Cardiac septum (tissue), 1 donor: ENCODE results near the gene LTBR. TPM values are rescaled to one million over a fixed set of nuclear protein-coding genes. Genes with fewer than 3 reads are reported as not detected.
"Not testable (repeated sequence)": the region's sequence is repeated elsewhere in the genome, so short reads cannot be mapped to it uniquely, and the experiment has no call there.

Experiments
- DNase-seq: peaks from one replicate; pipeline ENCODE4 v3.0.0-alpha.2; 2020; ENCODE audit warnings: low spot score
- intact Hi-C: fragments of 100-400 bp; cut with DNase I; formaldehyde crosslinking; loops from one replicate; pipeline ENCODE4 v1.14.0; 2022
- total RNA-seq: library from RNA; stranded (reverse); fragmentation: NEBNext Ultra II Directional; extraction: Animal tissue kit (Norgen Biotek cat#: 25700); gene quantifications from one replicate; pipeline ENCODE4 v1.2.1, GENCODE V29; 2021
- donor health status: DM: no; HTN: no; CAD: no.

Gene LTBR
- total RNA-seq, 1 donor from 2014 or later: 29.4 TPM

DNA sequence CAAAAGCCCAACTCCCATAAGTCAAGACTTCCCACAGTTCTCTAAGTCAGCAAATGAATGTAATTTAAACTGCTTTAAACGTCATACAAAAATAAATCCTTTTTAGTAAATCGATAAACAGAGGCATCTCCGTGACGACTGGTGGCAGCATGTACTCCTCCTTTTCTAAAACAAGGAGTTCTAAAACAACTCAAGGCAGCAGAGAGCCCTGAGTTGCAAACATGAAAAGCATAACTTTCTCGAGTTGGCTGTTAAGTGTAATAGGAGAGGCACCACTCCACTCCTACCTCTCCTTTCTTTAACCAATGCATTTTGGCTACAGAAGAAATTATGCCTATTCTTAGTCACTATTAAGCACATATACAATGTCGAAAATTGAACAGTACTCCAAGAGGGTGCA, 22.0 kb downstream of the LTBR start:
- no peak for DNase-seq
- intact Hi-C loops: no loop called here

DNA sequence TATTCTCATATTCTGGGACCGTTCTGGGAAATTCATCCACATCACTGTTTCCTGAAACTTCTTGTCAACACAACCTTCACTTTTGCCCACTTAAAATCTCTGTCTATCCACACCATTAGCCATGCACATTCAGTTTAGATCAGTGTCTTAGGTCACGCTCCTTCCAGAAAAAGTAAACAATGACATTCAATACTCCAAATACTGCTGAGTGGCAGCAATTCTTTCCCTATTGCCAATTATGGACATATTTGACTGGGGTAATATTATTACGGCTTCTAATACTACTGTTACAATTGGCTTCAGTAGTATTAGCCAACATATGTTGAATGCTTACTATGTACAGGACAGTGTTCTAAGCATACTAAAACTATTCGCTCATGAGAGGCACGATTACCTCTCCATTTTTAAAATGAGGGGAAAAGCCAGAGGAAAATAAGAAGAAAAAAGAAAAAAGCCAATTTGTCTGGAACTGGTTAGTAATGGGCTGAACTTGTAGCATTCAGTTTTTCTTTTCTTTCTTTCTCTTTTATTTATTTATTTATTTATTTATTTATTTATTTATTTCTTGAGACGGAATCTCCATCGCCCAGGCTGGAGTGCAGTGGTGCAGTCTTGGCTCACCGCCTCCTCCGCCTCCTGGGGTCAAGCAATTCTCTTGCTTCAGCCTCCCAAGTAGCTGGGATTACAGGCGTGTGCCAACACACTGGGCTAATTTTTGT, 23.4 kb downstream of the LTBR start:
- DNase-seq: no peak
- intact Hi-C loops: no loop called here

DNA sequence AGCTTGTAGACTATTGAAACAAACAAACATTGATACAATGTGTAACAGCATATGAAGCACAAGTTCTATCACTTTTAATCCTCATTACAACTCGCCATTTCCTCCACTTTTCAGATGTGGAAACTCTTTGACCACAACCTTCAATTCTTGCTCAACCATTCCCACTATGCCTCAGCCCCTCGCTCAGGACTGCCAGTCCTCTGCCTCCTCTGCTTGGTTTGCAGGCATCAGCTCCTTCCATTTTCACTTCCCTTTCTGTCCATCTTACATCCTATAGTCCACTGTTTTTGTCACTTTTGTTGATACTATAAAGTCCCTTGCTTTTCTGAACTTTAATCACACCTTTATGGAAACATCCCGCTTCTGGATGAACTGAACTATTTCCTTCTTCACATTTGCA, 32.6 kb downstream of the LTBR start:
- no peak for DNase-seq
- intact Hi-C loops: no loop called here

DNA sequence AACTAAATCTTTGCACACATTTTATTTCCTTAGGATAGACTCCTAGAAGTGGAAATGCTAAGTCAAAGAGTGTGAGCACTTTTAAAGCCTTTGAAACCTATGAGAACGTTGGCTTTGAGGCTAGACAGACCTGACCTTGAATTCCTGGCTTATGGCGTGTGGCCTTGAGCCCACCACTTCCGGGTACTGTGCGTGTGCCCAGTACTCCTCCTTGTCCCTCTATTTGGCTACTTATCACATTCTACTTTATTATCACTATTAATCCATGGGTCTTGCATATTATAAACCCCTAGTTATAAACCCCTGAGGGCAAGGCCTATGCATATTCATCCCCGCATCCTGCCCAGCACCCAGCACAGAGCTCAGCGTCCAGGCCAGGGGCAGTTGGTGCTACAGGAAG, 34.8 kb downstream of the LTBR start:
- DNase-seq: no peak
- intact Hi-C loops: no loop called here

DNA sequence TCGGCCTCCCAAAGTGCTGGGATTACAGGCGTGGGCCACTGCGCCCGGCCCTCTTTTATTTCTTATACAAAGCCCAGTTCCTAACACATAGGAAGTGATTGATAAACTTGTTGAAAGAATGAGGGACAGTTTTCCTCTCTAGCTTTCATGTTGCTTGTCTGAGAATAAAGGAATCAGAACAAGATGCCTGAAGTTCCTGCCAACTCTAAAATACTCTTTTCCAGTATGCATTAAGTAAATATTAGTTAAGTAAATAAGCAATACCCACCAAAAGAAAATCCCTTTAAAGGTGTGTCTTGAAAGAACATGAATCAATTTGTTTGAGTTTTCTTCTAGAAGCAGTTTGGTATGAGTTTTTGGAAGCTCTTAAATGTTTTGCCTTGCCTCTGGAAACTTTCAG, 36.4 kb downstream of the LTBR start:
- no peak for DNase-seq
- intact Hi-C loops: loop anchor here (5.0 kb wide), 1 partner anchor 132 kb away; no protein-coding TSS in a partner anchor

DNA sequence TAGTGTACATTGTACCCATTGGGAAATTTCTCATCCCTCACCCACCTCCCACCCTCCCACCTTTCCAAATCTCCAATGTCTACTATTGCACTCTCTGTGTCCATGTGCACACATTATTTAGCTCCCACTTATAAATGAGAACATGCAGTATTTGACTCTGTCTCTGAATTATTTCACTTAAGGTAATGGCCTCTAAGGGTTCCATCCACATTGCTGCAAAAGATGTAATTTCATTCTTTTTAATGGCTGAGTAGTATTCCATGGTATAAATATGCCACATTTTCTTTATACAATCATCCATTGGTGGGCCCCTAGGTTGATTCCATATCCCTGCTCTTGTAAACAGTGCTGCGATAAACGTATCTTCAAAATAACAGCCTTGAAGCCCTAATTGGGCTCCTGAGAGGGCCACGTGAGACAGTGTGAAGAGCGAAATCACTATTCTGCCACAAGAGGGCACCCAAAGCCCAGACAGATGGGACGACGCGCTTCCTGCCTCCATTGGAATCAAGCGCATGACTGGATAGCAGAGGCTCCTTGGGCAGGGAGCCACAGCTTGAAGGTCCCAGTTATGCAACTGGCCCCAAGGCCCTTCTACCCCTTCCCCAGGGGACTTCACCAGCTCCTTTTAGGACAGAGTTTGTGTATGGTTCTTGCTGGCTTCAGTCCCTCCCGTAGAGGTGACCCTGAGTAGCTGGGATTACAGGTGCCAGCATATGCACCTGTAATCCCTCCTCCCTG, 39.5 kb downstream of the LTBR start:
- peak; percentile 91 for DNase-seq
- intact Hi-C loops: loop anchor here (1.0 to 5.0 kb wide), 4 partner anchors 41 to 129 kb away; no protein-coding TSS in a partner anchor

DNA sequence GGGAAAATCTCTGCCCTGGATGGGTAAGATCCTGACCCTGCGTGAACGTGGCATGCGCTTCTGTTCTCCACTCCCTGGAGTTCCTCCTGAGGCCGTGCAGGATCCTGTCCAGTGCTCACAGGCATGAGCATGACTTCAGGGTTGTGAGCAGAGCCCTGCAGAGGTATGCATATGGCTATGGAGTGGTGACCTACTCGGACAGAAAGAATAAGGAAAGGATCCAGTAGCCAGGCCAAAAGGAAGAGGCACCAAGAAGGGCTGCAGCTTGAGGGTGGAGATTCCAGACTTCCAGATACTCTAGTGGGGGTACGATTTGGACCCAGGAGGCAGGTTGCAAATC, 40.0 kb downstream of the LTBR start:
- intact Hi-C loops: loop anchor here (5.0 kb wide), 1 partner anchor 128 kb away; no protein-coding TSS in a partner anchor
- DNase-seq: no peak

DNA sequence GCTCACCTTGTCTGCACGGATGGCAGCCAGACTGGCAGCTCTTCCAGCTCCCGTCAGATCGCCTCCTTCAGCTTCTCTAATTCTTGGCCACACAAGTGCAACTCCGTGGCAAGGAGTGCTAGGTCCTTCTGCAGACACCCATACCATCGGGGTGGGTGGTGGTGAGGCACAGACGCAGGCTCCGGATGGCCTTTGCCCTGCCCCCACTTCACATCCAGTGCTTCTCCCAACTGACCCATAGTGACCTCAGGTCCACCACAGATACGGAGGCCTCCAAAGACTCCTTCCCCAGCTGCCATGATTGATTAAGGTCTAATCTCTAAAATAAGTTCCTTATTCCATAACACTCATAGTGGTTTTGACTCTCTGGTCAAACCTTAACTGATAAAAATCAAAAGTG, 40.9 kb downstream of the LTBR start:
- no peak for DNase-seq
- intact Hi-C loops: loop anchor here (5.0 kb wide), 1 partner anchor 127 kb away; no protein-coding TSS in a partner anchor

DNA sequence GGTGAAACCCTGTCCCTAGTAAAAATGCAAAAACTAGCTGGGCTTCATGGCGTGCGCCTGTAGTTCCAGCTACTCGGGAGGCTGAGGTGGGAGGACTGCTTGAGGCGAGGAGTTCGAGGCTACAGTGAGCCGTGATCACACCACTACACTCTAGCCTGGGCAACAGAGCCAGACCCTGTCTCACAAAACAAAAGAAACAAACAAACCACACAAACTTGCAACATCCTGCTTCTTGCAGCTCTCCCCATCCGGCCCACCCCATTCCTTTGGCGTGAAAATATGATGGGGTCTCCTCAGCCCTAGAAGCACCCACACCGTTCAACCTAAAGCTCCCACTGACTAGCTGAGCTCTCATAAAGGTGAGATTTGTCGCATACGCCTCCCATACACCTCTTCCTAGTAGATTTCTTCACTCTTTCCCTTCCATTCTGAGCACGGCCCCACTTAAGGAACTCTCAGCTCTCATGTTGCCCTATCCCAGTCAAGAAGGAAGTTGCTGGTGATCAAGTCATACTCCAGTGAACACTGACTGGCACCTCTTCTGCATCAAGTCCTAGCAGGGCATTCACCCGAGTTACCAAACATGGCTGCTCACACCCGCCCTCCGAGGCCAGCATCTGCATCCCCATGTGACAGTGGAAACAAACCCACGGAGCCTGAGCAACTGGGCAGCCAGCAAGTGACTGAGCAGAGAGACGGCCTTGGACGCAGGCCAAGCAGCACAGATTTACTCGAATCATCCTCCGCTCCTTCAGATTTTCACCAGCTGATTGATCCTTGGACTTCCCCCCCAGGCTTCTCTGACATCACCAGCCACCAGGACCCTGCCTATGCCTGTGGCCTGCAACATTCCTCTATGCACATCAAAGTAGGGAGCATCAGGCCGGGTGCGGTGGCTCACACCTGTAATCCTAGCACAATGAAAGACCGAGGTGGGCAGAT, 41.9 kb downstream of the LTBR start:
- no peak for DNase-seq
- intact Hi-C loops: no loop called here

DNA sequence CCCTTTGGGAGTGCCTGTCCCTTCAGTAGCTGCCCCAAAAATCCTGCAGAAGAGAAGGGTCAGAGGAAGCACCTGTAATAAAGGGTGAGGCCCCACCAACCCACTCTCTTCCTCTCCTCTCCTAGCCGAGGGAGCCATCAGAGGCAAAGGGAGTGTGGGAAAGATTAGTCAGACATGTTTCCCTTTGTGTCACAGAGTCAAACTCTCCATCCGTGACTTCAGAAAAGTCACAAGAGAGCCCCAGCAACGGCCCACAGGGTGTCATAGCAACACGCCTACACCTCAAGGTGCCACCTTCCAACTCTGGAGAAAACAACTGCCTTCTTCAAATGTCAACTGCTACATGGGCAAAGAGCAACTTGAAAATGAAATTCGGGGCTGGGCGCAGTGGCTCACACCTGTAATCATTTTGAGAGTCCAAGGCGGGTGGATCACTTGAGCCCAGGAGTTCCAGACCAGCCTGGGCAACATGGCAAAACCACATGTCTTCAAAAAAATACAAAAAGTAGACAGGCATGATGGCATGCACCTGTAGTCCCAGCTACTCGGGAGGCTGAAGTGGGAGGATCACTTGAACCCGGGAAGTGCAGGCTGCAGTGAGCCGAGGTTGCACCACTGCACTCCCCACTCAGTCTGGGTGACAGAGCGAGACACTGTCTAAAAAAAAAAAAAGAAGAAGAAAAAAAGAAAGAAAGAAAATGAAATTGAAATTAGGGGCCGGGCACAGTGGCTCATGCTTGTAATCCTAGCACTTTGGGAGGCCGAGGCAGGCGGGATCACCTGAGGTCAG, 43.1 kb downstream of the LTBR start:
- intact Hi-C loops: no loop called here

DNA sequence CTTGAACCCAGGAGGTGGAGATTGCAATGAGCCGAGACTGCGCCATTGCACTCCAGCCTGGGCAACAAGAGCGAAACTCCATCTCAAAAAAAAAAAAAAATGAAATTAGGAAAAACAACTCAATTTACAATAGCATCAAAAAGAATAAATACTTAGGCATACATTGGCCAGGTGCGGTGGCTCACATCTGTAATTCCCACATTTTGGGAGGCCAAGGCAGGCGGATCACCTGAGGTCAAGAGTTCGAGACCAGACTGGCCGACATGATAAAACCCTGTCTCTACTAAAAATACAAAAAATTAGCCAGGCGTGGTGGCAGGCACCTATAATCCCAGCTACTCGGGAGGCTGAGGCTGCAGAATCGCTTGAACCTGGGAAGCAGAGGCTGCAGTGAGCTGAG, 43.8 kb downstream of the LTBR start:
- intact Hi-C loops, DNase-seq: not testable (repeated sequence)

More for the DNA sequence above, 43.1 kb downstream of the LTBR start:
- no peak for DNase-seq

DNA sequence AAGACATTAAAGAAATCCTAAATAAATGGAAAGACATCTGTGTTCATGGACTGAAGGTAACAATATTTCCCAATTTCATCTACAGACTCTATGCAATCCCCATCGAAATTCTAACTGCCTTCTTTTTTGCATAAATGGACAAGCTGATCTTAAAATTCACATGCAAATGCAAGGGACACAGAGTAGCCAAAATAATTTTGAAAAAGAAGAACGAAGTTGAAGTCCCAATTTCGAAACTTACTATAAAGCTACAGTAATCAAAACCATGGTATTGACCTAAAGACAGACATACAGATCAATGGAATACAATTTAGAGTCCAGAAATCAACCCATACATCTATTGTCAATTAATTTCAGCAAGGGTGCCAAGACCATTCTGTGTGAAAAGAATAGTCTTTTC, 44.4 kb downstream of the LTBR start:
- no peak for DNase-seq
- intact Hi-C loops: no loop called here

DNA sequence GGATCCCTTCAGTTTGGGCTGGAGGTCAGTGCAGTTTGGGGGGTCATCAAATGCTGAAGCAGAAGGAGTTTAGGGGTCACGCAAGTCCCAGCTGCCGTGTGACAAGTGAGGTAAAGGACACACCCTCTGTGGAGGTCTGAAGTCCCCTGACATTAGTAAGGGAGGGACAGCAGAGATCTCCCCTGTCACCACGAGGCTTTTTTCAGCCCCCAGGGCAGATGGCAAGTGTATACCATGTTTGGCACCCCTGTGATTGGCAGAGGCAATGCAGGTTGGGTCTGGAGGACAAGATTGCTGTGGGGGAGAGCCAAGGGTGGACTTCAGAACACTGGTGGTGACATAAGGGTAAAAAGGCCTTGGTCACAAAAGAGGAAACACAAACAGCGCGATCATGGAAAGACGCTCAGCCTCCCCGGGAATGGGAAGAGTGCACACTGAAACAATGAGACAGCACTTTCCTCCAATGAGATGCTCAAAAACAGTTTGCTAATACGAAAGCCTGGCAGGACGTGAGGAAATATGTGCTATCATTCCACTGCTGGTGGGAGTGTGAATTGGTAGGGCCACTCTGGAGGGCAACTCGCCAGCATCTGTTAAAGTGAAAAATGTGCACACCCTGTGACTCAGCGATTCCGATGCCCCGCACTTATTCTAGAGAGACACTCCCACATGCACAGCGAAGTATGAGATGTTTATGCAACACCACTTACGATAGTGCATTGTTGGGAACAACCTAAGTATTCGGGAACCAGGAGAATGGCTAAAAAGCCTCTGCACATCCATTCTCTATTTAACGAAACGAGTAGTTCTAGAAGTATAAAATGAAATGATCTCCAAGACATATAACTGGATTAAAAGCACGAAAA, 46.4 kb downstream of the LTBR start:
- peak; percentile 82 for DNase-seq
- intact Hi-C loops: no loop called here

DNA sequence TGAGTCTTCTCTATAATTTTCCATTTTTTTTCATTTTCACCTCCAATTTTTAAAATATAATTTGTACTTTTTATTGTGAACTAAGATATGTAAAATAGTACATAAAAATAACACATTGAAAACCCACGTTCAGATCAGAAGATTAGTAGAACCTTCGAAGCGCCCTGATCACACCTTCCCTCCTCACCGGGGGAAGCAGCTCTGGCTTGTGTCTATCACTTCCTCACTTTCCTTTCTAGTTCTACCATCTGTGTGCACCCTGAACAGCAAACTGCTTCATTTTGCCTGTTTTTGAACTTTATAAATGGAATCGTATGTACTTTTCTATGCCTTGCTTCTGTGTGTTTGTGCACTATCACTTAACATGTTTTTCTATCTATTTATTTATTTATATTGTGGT, 49.0 kb downstream of the LTBR start:
- intact Hi-C loops: no loop called here
- no peak for DNase-seq

DNA sequence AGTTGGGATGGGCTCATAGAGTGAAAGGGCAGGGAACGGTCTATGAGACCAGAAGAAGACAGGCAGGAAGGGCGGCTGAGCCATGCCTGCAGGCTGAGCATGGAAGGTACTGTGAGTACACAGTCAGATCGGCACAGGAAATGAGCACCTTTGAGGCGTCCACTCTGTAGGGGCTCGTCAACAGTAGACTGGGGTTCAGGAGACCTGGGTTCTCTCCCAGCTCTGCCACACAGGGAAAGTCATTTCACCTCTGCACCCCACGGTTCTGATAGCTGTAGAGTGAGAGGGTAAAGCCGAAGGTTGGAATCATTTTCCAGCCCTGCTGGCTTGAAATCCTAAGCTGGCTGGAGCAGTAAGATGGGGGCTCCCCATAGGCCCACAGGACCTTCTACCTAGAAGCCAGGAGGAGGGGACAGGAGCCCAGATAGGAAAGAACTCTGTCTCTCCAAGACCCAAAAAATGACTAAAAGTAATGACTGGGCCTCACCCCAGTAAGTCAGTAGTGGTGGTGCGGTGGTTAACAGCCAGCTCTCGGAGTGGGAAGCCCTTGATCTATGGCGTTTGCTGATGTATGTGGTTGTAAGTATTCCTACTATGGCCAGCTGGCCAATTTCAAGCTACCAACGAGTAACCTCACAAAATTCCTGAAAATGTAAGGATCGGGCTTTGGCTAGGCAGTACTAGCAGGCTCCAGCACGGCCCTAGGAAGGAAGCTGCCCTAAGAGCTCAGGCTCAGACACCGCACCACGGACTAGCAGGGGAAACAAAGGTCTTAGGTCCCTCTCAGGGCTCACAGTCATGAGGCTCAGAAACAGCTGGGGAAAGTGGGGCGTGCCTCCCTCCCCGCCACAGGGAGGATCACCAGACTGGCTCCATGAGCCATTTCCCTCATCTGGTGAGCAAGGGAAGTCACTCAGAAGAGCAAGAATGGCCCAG, 50.5 kb downstream of the LTBR start:
- peak; percentile 27 for DNase-seq
- intact Hi-C loops: no loop called here

DNA sequence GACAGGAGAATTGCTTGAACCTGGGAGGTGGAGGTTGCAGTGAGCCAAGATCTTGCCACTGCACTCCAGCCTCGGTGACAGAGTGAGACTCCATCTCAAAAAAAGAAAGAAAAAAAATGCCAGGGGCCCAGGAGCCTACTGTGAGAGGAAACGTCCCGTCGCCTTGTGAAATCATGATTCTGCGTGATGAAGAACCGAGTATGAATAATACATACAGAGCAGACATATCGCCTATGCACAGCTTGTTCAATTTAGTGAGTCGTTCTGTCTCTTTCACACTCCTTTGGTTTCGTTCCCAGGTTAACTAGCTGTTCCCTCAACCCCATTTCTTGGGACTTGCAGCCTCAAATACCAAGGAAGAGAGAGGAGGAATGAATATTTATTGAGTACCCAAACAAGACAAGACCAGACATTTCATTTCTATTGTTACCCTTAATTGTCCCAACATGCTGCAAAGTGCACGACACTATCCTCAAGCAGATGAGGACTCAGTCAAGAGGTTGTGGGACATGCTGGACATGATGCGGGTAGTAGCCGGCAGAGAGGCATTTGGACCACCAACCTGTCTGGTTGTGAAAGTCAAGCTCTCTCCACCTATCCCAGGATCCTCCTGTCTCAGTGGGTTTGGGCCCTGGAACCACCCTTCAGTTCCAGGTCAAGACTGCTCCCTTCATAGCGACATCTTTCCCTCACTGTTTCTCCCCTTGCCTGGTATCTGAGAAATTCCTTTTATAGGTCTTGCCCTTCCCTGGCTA, 52.2 kb downstream of the LTBR start:
- intact Hi-C loops: no loop called here
- peak; percentile 17 for DNase-seq

DNA sequence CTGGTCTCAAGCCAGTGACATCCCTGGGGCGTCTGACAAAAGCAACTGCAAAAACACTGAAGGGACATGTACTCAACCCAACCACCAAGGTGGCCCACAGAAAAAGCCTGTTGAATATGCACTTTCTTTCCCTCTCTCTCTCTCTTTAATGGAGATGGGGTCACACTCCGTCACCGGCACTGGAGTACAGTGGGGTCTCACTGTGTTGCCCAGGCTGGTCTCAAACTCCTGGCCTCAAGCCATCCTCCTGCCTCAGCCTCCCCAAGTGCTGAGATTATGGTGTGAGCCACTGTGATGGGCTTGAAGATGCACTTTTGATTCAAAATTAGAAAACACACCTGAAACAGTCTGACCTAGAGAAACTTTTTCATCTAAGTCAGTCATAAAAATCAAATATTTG, 53.6 kb downstream of the LTBR start:
- intact Hi-C loops: no loop called here

More for the DNA sequence above, 53.6 kb downstream of the LTBR start:
- peak; percentile 22 for DNase-seq
